Germinal center (tissue), 1 donor: ENCODE data around the gene DCDC1.
A peak's percentile ranks its signal among the peaks of the same experiment; 100 is the strongest.

Experiments used
- DNase-seq: peaks from one replicate; pipeline ENCODE4 v3.0.0; 2012; ENCODE audit warnings: mixed read lengths, low spot score

DCDC1 gene

DNA sequence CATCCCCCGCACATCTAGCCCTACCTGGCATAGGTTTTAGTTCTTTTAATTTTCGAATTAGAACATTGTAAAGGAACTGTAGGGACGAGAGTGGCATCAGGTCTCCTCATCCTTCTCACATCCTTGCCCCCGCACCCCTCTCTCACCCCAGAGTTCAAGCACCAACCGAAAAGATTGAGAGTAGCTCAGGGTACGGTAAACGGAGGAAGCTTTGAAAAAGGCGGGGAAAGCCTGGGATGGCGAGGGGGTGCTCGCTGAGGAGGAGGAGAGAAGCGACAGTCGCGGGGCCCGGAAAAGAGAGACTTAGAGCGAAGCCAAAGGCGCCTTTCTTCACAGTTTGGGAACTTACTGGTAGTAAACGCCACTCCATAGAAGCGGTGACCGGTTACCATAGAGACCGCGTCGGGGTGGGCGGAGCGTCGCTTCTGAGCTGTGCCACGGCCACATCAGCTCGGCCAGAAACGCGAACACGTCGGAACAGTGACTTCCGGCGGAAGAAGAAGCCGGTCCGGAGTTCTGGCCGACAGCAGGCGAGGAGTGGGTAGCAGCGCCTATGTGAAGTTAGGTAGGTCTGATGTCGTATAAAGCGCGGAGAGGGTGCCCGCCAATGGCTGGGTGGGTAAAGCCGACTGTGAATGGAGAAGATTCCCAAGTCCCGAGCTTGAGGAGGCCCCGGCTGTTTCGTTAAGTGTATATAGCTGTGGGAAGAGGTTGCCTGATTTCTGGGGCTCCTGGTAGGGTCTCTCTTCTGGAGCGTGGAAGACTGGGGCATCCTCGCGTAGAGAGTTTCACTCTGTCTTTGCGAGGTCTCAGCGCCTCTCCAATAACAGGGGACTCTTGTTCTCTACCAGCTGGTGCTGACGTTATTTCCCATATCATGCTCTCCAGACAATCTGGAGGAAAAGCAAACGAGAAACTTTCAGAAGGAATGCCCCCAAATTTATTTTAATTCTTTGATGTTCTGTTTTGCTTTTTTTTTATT is at the start of gene DCDC1, which contains the start of gene DNAJC24:
Gene DCDC1, minus strand, starts transcription at position 392 of the 982 bp plus-strand sequence. CDS start 41,459 bp downstream, outside the sequence.
Gene DNAJC24, plus strand, starts transcription at position 513 of the 982 bp plus-strand sequence. CDS start 889 bp downstream, outside the sequence.
- DNase-seq, result peak; percentile 85

DNA sequence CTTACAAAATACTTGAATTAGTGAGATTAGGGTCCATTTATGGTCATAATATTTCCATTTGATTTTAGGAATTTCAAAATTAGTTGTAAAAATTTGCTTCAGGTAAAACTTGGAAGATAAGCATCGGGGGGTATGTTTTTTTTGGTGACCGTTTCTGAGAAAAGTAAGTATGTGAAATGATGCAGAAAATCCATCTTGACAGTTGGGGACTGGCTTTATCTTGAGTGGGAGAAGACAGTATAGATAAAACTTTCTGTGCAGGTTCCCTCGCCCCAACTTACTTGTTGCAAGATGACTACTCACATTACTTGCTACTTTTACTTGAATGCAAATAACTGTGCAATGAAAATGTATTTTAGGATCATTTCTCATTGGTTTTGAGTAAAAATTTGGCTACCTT is 49.6 kb upstream of the DCDC1 start:
- no peak for DNase-seq

DNA sequence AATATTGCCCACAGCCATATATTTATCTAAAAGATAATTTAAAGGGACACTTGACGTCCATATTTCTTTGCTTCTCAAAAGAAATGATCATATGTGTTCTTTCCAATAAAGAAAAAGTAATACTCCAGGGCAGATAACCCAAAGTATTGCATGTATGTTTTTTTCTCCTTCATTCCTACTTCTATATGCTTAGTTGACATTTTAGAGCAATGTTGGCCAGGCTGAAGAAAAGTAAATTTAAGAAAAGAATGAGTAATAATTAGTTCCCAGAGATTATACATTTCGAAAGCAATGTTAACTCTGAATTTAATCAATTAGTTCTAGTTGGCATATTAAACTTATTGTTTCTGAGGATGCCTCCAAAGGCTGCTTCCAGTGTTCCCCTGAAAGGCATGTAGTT is 48.3 kb upstream of the DCDC1 start:
- DNase-seq, result no peak

GRCh38 chr11:31417357-31417756 is 47.8 kb upstream of the DCDC1 start:
- DNase-seq, result no peak

DNA sequence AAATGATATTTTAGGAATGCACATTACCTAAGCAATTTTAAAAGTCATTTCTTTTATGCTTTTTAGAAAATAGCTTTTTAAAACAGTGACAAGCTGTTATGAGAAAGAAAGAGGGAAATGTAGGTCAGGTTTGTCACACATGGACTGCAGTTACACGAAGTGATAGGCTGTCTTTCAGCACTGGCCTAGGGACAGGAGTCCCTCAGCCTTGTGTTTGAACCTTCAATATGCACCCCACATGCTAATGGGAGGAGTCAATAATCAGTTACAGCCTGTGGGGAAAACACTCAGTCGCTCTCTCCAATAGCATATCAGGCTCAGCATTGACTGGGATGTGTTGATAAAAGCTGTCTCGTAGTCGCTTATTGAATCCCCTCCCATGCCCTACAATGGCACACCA is 45.9 kb upstream of the DCDC1 start:
- no peak for DNase-seq

- DNase-seq, result no peak
These were observed 44.8 kb upstream of the DCDC1 start for GRCh38 chr11:31414338-31414737.

DNA sequence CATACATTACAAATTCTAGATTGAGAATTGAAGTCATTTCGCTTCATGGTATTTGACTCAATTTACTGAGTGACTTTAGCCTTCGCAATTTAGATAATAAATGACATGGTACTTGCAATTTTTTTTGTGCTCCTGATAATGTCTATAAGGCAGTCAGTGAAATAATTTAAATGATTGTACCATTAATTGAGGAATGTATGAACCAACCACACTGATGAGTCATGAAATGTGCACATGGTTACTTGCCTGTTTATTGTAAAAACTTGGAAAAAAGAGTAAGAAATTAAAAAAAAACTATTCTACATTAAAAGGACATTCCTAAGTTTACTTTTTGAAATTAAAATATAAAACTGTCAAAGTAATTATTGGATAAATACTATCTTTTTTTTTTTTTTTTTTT is 43.4 kb upstream of the DCDC1 start:
- DNase-seq, result no peak

GRCh38 chr11:31408201-31408600 is 38.7 kb upstream of the DCDC1 start:
- DNase-seq, result no peak

DNA sequence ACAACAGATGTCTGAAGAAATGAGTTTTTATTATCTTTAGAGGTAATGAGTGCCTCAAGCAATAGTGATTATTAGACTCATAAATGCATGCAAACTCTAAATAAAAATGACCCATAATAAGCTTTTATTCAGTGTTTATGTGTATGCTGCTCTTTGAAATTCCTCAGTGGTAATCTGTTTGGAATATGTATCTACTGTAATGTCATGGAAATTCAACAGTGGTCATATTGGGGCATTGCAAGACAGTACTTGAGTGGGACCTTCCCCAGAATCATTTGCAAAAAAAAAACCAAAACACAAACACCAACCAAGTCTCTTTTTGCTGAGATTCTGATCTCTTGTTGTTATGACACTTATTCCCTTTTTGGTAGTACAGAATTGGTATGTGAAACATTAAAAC is 35.1 kb upstream of the DCDC1 start:
- no peak for DNase-seq

DNA sequence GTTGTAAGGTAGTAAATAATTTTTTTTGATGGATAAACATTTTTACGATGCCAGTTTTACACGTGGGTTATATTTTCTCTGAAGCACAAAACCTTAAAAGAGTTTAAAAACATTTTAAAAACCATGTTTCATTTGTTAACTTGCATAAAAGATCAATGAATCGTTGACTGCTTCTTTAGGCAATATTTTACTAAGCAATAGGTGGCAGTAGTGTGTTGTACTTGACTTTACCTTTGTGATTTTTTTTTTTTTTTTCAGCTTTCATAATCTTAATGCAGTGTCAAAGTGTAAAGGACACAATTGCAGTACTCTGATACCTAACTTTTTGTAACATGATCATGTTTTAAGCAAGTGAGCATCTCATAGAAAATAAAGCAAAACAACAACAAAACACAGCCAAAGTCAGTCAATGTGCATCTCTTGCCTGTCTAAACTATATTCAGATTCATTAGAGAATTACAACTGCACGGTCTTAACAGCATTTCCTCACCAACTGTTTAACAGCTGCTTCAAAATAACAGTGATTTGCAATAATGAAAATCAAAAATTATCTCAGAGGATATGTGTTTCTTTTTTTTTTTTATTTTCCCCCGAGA is 27.8 kb upstream of the DCDC1 start:
- DNase-seq, result peak; percentile 3

DNA sequence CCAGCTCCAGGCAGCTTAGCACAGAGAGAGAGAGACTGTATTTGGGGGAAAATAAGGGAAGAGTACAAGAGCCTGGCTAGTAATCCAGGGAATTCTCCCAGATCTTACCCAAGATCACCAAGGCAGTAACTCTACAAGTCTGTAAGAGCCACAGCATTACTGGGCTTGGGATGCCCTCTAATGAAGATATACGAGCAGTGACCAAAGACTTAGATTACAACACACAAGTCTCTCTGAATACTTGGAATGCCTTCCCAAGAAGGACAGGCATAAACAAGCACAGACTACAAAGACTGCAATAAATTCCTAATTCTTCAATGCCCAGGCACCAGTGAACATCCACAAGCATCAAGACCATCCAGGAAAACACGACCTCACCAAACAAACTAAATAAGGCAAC is 17.8 kb upstream of the DCDC1 start:
- DNase-seq, result no peak

DNA sequence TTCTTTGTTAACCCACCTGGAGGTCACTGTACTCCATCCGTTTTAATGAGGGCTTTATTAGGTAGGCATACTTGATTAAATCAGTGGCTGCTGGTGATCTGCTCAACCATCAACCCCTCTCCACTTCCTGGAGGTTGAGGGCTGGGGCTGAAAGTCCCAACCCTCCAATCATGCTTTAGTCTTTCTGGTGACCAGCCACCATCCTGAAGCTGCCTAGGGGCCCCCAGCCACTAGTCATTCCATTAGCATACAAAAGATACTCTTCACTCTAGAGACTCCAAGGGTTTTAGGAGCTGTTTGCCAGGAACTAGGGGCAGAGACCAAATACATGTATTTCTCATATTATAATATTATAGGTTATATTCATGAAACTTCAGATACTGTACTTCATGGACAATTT is 13.6 kb upstream of the DCDC1 start:
- DNase-seq, result no peak

GRCh38 chr11:31375879-31376278 is 6.3 kb upstream of the DCDC1 start:
- no peak for DNase-seq

DNA sequence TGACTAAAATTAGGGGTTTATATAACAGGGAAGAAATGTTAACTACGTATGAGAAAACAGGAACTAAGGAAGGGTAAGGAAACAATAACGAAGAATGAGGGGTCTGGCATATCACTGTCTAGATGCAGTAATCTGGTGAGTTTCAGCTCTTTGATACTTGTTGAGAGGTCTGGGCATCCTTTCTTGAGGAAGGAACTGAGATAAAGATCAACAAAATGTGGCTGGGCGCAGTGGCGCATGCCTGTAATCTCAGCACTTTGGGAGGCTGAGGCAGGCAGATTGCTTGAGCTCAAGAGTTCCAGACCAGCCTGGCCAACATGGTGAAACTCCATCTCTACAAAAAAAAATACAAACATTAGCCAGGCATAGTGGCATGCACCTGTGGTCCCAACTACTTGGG is 2.7 kb downstream of the DCDC1 start:
- DNase-seq, result no peak

DNA sequence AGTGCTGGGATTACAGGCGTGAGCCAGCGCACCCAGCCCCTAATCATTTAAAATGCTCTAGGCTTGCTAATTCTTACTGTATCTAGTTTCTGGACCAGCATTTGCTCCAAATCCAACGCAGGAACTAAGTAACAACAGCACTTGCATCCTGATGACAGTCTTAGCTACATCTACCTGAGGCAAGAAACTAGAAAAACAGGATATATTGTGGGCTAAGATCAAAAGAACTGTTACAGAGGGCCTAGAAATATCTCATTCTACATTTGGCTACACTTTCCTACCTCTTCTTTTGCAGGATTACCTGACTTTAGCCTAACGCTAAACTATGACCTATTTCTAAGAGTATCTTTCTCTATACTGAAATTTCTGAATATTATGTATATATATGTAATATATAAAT is 7.8 kb downstream of the DCDC1 start:
- DNase-seq, result no peak

- DNase-seq, result no peak
These were observed 13.7 kb downstream of the DCDC1 start for GRCh38 chr11:31355817-31356216.

- DNase-seq, result no peak
These were observed 14.4 kb downstream of the DCDC1 start for GRCh38 chr11:31355131-31355530.

DNA sequence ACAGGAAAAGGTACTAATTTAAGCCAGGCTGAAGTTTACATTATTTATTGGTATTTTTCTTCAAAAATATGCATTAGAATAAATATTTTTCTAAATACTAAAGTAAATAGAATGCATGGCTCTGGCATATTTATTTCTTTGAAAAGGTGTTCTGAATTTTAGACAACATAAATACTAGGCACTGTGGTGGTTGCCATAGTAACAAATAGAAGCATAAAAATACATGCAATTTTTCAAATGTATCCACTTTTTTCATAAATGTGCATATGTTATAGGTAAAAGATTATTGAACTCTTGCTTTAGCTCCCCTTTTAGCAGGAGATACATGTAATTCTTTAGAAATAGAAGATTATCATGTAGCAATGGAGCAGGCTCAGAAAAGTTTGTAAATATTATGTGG is 18.4 kb downstream of the DCDC1 start:
- no peak for DNase-seq

GRCh38 chr11:31340903-31341572 is 28.5 kb downstream of the DCDC1 start:
- DNase-seq, result peak; percentile 8

GRCh38 chr11:31337806-31338205 is 31.7 kb downstream of the DCDC1 start:
- no peak for DNase-seq

- no peak for DNase-seq
These were observed 40.8 kb downstream of the DCDC1 start for GRCh38 chr11:31328697-31329096.

DNA sequence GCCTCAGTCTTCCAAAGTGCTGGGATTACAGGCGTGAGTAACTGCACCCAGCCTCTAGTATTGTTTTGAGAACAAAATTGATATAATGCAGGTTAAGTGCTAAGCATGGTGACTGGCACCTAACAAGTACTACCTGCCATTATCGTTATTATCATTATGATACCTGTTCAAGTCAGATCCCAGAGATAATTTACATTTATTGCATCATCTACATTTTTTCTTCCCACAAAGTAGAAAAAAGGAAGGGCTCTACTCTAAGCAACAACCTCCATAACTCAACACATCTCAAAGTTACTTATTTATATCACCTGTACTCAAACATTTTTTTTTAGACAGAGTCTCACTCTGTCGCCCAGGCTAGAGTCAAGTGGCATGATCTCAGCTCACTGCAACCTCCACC is 42.1 kb downstream of the DCDC1 start:
- no peak for DNase-seq
